COLO668 (cell line): Measurements from ENCODE around the gene EHMT2.
"Not testable (repeated sequence)": the region's sequence is repeated elsewhere in the genome, so short reads cannot be mapped to it uniquely, and the experiment has no call there.

Source experiments
- DNase-seq: peaks from one replicate; lab custom pipeline; 2025; ENCODE audit not compliant: unreplicated experiment; lab: John Stamatoyannopoulos, UW

EHMT2 gene

GRCh38 chr6:31915756-31916155 lies 18.3 kb upstream of the EHMT2 start:
- DNase-seq: no peak

GRCh38 chr6:31915351-31915750 lies 17.9 kb upstream of the EHMT2 start:
- DNase-seq: no peak

- no peak for DNase-seq
Measured at GRCh38 chr6:31911826-31912585, 14.5 kb upstream of the EHMT2 start.

- not testable (repeated sequence) for DNase-seq
Measured at GRCh38 chr6:31909298-31909697, 11.8 kb upstream of the EHMT2 start.

- no peak for DNase-seq
Measured at GRCh38 chr6:31908791-31909190, 11.3 kb upstream of the EHMT2 start.

GRCh38 chr6:31908255-31908654 lies 10.8 kb upstream of the EHMT2 start:
- DNase-seq: not testable (repeated sequence)

GRCh38 chr6:31907158-31907813 lies 9.8 kb upstream of the EHMT2 start:
- DNase-seq: no peak

GRCh38 chr6:31906727-31907126 lies 9.2 kb upstream of the EHMT2 start:
- not testable (repeated sequence) for DNase-seq

- DNase-seq: no peak
Measured at GRCh38 chr6:31906122-31906521, 8.6 kb upstream of the EHMT2 start.

GRCh38 chr6:31905041-31905440 lies 7.5 kb upstream of the EHMT2 start:
- DNase-seq: no peak

GRCh38 chr6:31903957-31904356 lies 6.5 kb upstream of the EHMT2 start:
- no peak for DNase-seq

GRCh38 chr6:31901953-31902643 lies 4.6 kb upstream of the EHMT2 start, which contains the start of gene ZBTB12:
Gene ZBTB12 (minus strand): TSS chr6:31902086. CDS start chr6:31901305, 781 bp downstream.
- DNase-seq: peak; percentile 90

GRCh38 chr6:31901415-31901952 lies 4.0 kb upstream of the EHMT2 start:
- peak; percentile 50 for DNase-seq

GRCh38 chr6:31900917-31901414 lies 3.5 kb upstream of the EHMT2 start:
- peak; percentile 17 for DNase-seq

GRCh38 chr6:31899882-31900722 lies 2.6 kb upstream of the EHMT2 start:
- DNase-seq: no peak

GRCh38 chr6:31899215-31899614 lies 1.7 kb upstream of the EHMT2 start:
- no peak for DNase-seq

GRCh38 chr6:31898383-31899011 lies 999 bp upstream of the EHMT2 start:
- DNase-seq: peak; percentile 28

GRCh38 chr6:31896856-31897611 lies 464 bp downstream of the EHMT2 start:
- DNase-seq: no peak

GRCh38 chr6:31896493-31896855 lies 1.0 kb downstream of the EHMT2 start:
- no peak for DNase-seq
